ENCODE measurements around the gene SOX10.
"Not testable (repeated sequence)": the region's sequence is repeated elsewhere in the genome, so short reads cannot be mapped to it uniquely, and the experiment has no call there.

The SOX10 gene

DNA sequence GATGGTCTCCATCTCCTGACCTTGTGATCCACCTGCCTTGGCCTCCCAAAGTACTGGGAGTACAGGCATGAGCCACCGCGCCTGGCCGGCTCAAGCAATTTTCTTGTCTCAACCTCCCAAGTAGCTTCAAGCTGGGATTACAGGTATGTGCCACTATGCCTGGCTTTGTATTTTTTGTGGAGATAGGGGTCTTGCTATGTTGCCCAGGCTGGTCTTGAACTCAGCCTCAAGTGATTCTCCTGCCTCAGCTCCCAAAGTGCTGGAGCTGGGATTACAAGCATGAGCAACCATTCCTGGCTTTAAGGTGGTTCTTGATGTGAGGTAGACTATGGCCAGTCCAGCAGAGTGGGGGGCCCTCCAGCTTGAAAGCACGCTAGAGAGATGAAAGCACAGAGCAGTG is 23.3 kb downstream of the SOX10 start:
- Mint-ChIP-seq H3K4me1 (peaks cover 11% of the 10 kb centered on the region), H3K4me3 (no peak overlapping the region), H3K27me3 (no peaks in the 10 kb centered on the region), H3K9me3 (no peaks in the 10 kb centered on the region), H3K36me3 (peaks cover 59% of the 10 kb centered on the region), H3K27ac (no peak overlapping the region)
- no peak for ATAC-seq

DNA sequence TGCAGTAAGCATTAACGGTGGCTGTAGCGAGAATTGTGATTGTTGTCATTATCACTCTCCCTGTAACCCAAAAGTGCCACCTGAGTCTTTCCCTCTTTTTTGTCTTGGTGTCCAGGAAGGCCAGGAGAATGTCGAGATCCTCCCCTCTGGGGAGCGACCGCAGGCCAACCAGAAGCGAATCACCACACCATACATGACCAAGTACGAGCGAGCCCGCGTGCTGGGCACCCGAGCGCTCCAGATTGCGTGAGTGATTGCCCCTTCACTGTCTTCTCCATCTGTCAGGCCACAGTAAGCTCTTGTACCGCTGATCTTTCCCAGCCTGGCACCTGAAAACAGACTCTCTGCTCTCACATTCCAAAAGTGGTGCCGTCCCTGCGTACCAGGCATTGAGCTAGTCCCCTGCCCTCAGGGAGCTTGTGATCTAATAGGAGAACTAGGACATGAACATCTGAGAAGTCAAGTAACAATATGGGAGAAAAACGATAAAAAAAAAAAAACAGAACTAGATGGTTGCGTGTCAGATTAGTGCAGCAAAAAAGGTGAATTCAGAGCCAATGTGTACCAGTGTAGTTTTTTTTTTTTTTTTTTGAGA is 25.0 kb downstream of the SOX10 start:
- no peak for ATAC-seq
- H3K4me3 Mint-ChIP-seq = no peak overlapping the region
- H3K9me3 Mint-ChIP-seq = no peaks in the 10 kb centered on the region
- no peaks in the 10 kb centered on the region for H3K27me3 Mint-ChIP-seq
- no peak overlapping the region for H3K27ac Mint-ChIP-seq
- peaks cover 16% of the 10 kb centered on the region for H3K4me1 Mint-ChIP-seq
- peaks cover 54% of the 10 kb centered on the region for H3K36me3 Mint-ChIP-seq

DNA sequence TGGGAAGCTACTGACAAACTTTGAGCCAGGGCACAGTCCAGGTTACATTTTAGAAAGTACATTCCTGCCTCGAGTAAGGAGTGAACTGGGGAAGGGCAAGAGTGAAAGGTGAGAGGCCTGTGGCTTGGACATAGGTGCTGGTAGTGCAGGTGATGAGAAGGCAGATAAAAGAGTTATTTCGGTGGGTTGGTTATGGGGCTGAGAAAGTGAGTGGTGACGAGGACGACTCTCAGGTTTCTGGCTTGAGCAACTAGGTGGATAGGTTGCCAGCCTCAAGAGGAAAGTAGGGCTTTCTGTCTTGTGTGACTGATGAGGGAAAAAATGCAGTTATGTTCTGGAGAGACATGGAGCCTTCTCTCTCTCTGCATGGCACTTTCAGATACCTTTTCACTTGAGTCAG is 27.1 kb downstream of the SOX10 start:
- ATAC-seq = no peak
- H3K36me3 Mint-ChIP-seq = peaks cover 52% of the 10 kb centered on the region
- no peaks in the 10 kb centered on the region for H3K9me3 Mint-ChIP-seq
- peaks cover 10% of the 10 kb centered on the region for H3K27me3 Mint-ChIP-seq
- peaks cover 35% of the 10 kb centered on the region for H3K4me1 Mint-ChIP-seq
- no peak overlapping the region for H3K27ac Mint-ChIP-seq
- no peak overlapping the region for H3K4me3 Mint-ChIP-seq

DNA sequence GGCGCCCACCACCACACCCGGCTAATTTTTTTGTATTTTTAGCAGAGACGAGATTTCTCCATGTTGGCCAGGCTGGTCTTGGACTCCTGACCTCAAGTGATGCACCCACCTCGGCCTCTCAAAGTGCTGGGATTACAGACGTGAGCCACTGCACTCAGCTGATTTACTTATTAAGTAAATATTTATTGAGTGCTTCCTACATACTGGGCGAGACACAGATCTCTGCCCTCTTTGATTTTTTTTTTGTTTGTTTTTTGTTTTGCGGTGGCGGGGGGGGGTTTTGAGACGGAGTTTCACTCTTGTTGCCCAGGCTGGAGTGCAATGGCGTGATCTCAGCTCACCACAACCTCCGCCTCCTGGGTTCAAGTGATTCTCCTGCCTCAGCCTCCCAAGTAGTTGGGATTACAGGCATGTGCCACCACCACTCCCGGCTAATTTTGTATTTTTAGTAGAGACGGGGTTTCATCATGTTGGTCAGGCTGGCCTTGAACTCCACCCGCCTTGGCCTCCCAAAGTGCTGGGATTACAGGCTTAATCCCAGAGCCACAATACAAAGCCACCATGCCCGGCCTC is 28.4 kb downstream of the SOX10 start:
- peaks cover 11% of the 10 kb centered on the region for H3K27me3 Mint-ChIP-seq
- peaks cover 38% of the 10 kb centered on the region for H3K36me3 Mint-ChIP-seq
- not testable (repeated sequence) for ATAC-seq, H3K27ac Mint-ChIP-seq, H3K4me3 Mint-ChIP-seq, H3K9me3 Mint-ChIP-seq
- peaks cover 35% of the 10 kb centered on the region for H3K4me1 Mint-ChIP-seq

- H3K27me3 Mint-ChIP-seq = peaks cover 11% of the 10 kb centered on the region
- peaks cover 35% of the 10 kb centered on the region for H3K4me1 Mint-ChIP-seq
- peak overlapping the region; percentile 90 for H3K27ac Mint-ChIP-seq
- peak overlapping the region; percentile 93 for H3K4me3 Mint-ChIP-seq
- no peak for ATAC-seq
- peaks cover 30% of the 10 kb centered on the region for H3K36me3 Mint-ChIP-seq
- H3K9me3 Mint-ChIP-seq = no peaks in the 10 kb centered on the region
Measured at GRCh38 chr22:37954686-37955085, 29.7 kb downstream of the SOX10 start.

- H3K27me3 Mint-ChIP-seq = peaks cover 11% of the 10 kb centered on the region
- H3K4me1 Mint-ChIP-seq = peaks cover 35% of the 10 kb centered on the region
- ATAC-seq = peak; percentile 97
- no peaks in the 10 kb centered on the region for H3K9me3 Mint-ChIP-seq
- peaks cover 19% of the 10 kb centered on the region for H3K36me3 Mint-ChIP-seq
- H3K4me3 Mint-ChIP-seq = peak within 1 kb of the TSS; percentile 93
- H3K27ac Mint-ChIP-seq = peak within 1 kb of the TSS; percentile 90
Measured at GRCh38 chr22:37953437-37954179, 30.7 kb downstream of the SOX10 start, which contains the start of the genes C22orf23 and POLR2F. Gene C22orf23, minus strand, starts transcription at chr22:37953601. Its CDS starts 452 bp downstream, at chr22:37953149. Gene POLR2F, plus strand, starts transcription at chr22:37953699. Its CDS starts 89 bp downstream, at chr22:37953788.

GRCh38 chr22:37953062-37953436 is 31.3 kb downstream of the SOX10 start:
- Mint-ChIP-seq H3K4me1 (peaks cover 35% of the 10 kb centered on the region), H3K9me3 (no peaks in the 10 kb centered on the region), H3K4me3 (peak overlapping the region; percentile 93), H3K36me3 (peaks cover 15% of the 10 kb centered on the region), H3K27me3 (peaks cover 11% of the 10 kb centered on the region), H3K27ac (peak overlapping the region; percentile 90)
- no peak for ATAC-seq

GRCh38 chr22:37952629-37953028 is 31.7 kb downstream of the SOX10 start:
- H3K9me3 Mint-ChIP-seq, ATAC-seq: not testable (repeated sequence)
- Mint-ChIP-seq H3K27ac (peak overlapping the region; percentile 90), H3K27me3 (peaks cover 11% of the 10 kb centered on the region), H3K4me1 (peaks cover 35% of the 10 kb centered on the region), H3K36me3 (peaks cover 11% of the 10 kb centered on the region), H3K4me3 (peak overlapping the region; percentile 93)

- Mint-ChIP-seq H3K4me1 (peaks cover 30% of the 10 kb centered on the region), H3K27ac (no peak overlapping the region), H3K4me3 (no peak overlapping the region), H3K27me3 (peaks cover 11% of the 10 kb centered on the region), H3K9me3 (no peaks in the 10 kb centered on the region), H3K36me3 (no peaks in the 10 kb centered on the region)
- ATAC-seq = no peak
Measured at GRCh38 chr22:37951305-37951704, 33.0 kb downstream of the SOX10 start.

DNA sequence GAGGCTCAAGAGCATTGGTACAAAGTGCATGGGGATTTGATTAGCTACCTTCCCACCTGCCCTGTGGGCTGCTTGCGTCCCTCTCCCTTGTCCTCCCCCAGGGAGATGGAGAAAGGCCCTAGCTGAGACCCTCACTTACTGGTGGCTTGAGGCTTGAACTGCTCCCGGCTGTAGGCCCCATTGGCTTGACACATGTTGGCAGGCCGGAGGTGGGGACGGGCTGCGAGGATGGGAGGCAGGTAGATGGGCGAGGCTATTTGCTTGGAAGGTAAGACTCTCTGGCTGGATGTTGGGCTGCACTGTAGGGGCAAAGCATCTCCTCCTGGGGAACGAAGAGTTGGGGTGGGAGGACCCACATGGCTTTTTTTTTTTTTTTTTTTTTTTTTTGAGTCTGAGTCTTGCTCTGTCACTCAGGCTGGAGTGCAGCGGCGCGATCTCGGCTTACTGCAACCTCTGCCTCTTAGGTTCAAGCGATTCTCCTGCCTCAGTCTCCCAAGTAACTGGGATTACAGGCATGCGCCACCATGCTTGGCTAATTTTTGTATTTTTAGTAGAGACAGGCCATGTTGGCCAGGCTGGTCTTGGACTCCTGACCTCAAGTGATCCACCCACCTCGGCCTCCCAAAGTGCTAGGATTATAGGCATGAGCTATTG is 37.1 kb downstream of the SOX10 start:
- not testable (repeated sequence) for H3K27ac Mint-ChIP-seq, H3K36me3 Mint-ChIP-seq, H3K4me1 Mint-ChIP-seq, H3K4me3 Mint-ChIP-seq, H3K9me3 Mint-ChIP-seq, H3K27me3 Mint-ChIP-seq, ATAC-seq

DNA sequence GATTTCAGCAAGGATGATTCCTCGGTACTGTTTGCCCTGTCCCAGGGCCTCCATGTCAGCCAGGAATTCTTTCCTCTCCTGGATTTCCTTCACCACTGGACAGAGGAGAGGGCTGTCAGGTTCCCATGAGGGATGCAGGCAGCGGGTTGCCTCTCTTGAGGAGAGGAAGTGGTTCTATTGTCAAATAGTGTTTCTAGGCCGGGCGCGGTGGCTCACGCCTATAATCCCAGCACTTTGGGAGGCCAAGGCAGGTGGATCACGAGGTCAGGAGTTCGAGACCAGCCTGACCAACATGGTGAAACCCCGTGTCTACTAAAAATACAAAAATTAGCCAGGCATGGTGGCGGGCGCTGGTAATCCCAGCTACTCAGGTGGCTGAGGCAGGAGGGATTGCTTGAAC is 39.9 kb downstream of the SOX10 start:
- H3K4me1 Mint-ChIP-seq, H3K4me3 Mint-ChIP-seq, H3K27ac Mint-ChIP-seq, ATAC-seq, H3K9me3 Mint-ChIP-seq, H3K27me3 Mint-ChIP-seq: not testable (repeated sequence)
- H3K36me3 Mint-ChIP-seq = peaks cover 15% of the 10 kb centered on the region

DNA sequence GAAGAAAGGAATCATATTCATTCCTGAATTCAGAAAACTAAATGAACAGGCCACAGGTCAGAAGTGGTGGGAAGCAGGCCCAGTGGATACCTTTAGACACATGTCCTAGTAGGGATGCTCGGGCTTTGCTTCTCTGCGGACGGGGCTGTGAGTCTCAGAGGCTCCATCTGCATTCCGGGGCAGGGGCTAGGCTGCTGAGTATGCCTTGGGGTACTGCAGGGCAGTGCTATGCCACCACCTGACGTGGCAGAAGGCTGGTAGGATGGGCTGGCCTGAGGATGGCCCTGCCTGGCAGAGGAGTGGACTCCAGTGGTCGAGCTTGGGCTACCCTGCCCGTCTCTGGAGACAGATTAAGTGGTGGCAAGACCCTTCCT is 40.5 kb downstream of the SOX10 start:
- H3K4me1 Mint-ChIP-seq = no peaks in the 10 kb centered on the region
- H3K36me3 Mint-ChIP-seq = peaks cover 15% of the 10 kb centered on the region
- no peaks in the 10 kb centered on the region for H3K9me3 Mint-ChIP-seq
- no peak overlapping the region for H3K27ac Mint-ChIP-seq
- no peak for ATAC-seq
- H3K27me3 Mint-ChIP-seq = no peaks in the 10 kb centered on the region
- no peak overlapping the region for H3K4me3 Mint-ChIP-seq

DNA sequence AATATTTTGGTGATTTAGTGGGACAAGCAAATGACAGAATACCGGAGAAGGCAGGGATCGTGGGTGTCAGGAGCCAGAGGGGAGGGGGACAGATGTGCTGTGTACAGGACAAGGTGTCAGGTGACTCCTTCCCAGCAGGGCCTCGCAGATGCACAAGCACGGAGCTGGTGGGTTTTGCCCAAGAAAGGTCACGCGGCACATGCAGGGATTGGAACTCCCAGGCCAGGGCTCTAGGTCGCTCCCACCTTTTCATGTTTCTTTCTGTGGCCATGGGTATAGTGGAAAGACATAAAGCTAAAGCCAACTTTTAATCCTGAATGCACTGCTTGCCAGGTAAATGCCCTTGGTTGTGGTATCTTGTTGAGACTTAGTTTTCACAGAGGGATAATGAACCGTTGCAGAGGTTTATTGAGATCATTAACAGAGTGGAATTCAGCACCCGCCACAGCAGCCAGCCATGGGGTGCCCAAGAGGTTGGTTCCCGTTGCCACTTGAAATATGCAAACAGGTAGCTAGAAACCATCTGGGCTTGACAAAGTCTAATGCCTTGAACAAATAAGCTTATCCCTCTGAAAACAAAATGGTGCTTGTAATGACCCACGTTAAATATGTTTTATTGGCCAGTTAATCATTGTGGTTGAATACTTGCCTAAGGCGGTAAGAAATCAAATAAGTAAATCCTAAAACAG is 41.1 kb downstream of the SOX10 start:
- ATAC-seq = no peak
- no peak overlapping the region for H3K4me3 Mint-ChIP-seq
- no peak overlapping the region for H3K27ac Mint-ChIP-seq
- no peaks in the 10 kb centered on the region for H3K9me3 Mint-ChIP-seq
- no peaks in the 10 kb centered on the region for H3K27me3 Mint-ChIP-seq
- no peaks in the 10 kb centered on the region for H3K4me1 Mint-ChIP-seq
- H3K36me3 Mint-ChIP-seq = peaks cover 15% of the 10 kb centered on the region

- no peak overlapping the region for H3K27ac Mint-ChIP-seq
- H3K27me3 Mint-ChIP-seq = no peaks in the 10 kb centered on the region
- H3K4me3 Mint-ChIP-seq = no peak overlapping the region
- peaks cover 24% of the 10 kb centered on the region for H3K36me3 Mint-ChIP-seq
- ATAC-seq = no peak
- no peaks in the 10 kb centered on the region for H3K4me1 Mint-ChIP-seq
- no peaks in the 10 kb centered on the region for H3K9me3 Mint-ChIP-seq
Measured at GRCh38 chr22:37942133-37942532, 42.2 kb downstream of the SOX10 start.
